Measurements from ENCODE around the gene FYCO1.

FYCO1 gene

DNA sequence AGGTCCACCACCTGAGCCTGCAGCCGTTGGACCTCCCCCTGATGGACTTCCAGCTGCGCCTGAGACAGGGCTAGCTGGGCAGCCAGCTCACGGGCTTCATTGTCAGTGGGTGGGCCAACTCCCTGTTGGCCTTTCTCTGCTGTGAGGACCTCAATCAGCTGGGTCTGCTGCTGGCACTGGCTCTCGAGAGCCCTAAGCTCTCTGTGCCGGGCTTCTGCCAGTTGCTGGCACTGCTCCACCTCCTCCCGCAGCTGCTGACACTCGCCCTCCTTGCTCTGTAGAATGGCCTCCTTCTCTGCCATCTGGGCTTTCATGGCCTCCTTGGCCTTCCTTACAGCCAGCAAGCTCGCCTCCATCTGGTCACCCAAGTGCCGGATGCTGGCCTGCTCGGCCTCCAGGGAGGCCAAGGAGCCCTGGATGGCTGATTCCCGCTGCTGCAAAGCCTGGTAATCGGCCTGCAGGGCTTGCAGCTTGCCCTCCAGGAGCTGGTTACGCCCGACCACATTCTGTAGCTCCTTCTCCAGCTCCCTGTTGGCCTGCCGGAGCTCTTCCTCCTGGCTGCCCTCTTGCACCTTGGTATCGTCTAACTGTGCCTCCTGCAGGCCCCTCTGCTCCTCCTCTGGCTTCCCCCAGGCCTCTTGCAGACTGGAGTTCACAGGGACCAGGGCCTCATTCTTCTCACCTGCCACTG is 28.5 kb downstream of the FYCO1 start:
- Histone ChIP-seq H3K27ac (peak overlapping the region in 1 of 11 experiments; percentile 39; a peak in 2 of 22 replicates), H3K27me3 (no peaks in the 10 kb centered on the region), H3K9me3 (replicated peaks in 1 of 11) (no peaks in the 10 kb centered on the region), H3K9ac (no peak overlapping the region), H3K4me3 (no peak overlapping the region), H3K4me1 (peaks cover 2 to 39% (median 11%) of the 10 kb centered on the region in 10 experiments), H4K20me1 (no peaks in the 10 kb centered on the region; a peak in 1 of 22 replicates), H3K36me3 (peaks cover 85 to 100% (median 93%) of the 10 kb centered on the region in 11 experiments), H3K4me2 (no peak overlapping the region)
- no peak for TF ChIP-seq Cebpa-rat (IDR thresholded peaks at IDR 0.05)

DNA sequence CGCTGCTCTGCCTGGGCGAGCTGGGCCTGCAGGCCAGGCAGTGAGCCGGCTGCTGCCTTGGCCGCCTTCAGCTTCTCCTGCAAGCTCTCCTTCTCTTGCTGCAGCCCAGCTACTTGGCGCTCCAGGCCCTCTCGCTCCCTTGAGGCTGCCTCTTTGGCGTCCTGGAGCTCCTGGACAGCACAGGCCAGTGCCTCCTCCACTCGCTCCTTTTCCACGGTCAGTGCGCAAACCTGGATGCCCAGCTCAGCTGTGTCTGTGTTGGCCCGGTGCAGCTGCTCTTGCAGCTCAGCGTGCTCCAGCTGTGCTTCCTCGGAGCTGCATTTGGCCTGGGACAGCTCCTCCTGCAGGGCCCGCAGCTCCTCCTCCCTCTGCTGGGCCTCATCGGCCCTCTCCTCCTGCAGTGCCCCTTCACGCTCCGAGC is 29.2 kb downstream of the FYCO1 start:
- H3K27me3 ChIP-seq, result no peaks in the 10 kb centered on the region
- H3K9ac ChIP-seq, result no peak overlapping the region
- no peaks in the 10 kb centered on the region for H3K9me3 ChIP-seq (replicated peaks in 1 of 11)
- peaks cover 0 to 32% (median 4%) of the 10 kb centered on the region in 10 experiments; a peak in 10 of 20 replicates for H3K4me1 ChIP-seq
- H3K4me3 ChIP-seq, result no peak overlapping the region
- H3K36me3 ChIP-seq, result peaks cover 92 to 100% (median 99%) of the 10 kb centered on the region in 11 experiments
- H3K27ac ChIP-seq, result no peak overlapping the region
- H3K4me2 ChIP-seq, result no peak overlapping the region
- no peaks in the 10 kb centered on the region; a peak in 2 of 22 replicates for H4K20me1 ChIP-seq
- no peak for TF ChIP-seq Cebpa-rat (IDR thresholded peaks at IDR 0.05)

DNA sequence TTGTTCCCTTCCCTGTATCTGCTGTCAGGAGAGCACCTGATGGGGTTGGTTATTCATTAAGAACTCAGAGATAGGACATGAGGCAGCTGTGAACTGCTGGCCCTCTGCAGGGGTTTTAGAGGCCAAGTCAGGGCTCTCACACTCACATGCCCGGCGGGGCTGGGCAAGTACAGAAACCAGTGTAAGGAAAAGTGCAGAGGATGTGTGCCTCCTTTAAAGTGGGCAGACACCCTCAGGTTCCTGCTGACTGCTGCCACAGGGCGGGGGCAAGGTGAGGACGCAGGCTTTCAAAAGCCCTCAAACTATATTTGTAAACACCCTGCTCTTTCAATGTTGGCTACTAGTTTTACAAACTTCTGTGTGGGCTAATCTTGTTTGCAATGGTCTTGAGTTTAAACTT is 30.0 kb downstream of the FYCO1 start:
- TF ChIP-seq Cebpa-rat (IDR thresholded peaks at IDR 0.05), result no peak
- H3K27ac ChIP-seq, result no peak overlapping the region
- H3K4me2 ChIP-seq, result no peak overlapping the region
- H3K4me1 ChIP-seq, result peaks cover 0 to 25% (median 0%) of the 10 kb centered on the region in 10 experiments; a peak in 6 of 20 replicates
- no peaks in the 10 kb centered on the region for H3K9me3 ChIP-seq (replicated peaks in 1 of 11)
- no peaks in the 10 kb centered on the region for H3K27me3 ChIP-seq
- H4K20me1 ChIP-seq, result no peaks in the 10 kb centered on the region; a peak in 2 of 22 replicates
- no peak overlapping the region for H3K4me3 ChIP-seq
- peaks cover 95 to 100% (median 100%) of the 10 kb centered on the region in 11 experiments for H3K36me3 ChIP-seq
- no peak overlapping the region for H3K9ac ChIP-seq

DNA sequence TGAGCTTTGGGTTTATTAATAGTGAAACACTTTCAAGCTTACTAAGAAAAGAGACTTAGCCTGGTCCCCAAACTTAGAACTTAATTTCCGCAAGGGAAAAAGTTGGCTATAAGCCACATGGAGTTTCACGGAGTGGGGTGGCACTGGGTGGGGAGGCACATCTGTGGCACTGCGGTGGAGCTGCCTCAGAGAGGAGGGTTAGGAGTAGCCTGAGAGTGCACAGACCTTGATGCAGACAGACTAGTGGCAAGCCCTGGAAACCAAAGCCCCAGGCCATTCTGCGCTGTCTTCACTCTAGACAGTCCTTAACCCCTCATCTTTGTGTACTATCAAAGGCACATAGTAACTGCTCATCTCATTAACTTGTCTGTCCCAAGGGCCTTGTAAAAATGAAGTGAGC is 30.4 kb downstream of the FYCO1 start:
- Histone ChIP-seq H3K4me1 (peaks cover 0 to 21% (median 0%) of the 10 kb centered on the region in 10 experiments; a peak in 5 of 20 replicates), H3K4me2 (no peak overlapping the region), H3K4me3 (no peak overlapping the region), H3K27ac (no peak overlapping the region; a peak in 1 of 22 replicates), H3K36me3 (peaks cover 99 to 100% (median 100%) of the 10 kb centered on the region in 11 experiments), H3K9me3 (replicated peaks in 1 of 11) (no peaks in the 10 kb centered on the region), H3K27me3 (no peaks in the 10 kb centered on the region), H3K9ac (no peak overlapping the region), H4K20me1 (no peaks in the 10 kb centered on the region; a peak in 2 of 22 replicates)
- no peak for TF ChIP-seq Cebpa-rat (IDR thresholded peaks at IDR 0.05)

DNA sequence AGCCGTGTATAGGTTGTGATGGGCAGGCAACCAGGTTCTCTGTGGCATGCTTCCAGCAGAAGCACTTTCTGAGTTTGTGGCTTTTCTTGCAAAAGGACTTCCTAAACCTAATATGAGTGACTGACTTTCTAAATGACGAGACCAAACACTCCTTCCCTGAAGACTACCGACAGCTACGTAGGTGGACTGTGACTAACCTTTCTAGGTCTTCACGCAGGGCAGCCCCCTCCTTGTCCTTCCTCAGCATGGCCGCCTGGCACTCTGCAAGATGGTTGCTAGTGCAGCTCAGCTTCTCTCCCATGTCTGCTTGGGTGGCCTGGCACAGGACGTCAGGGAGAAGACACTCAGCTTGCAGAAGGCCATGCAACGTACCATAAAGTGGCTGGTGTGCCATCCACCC is 31.5 kb downstream of the FYCO1 start:
- peaks cover 0 to 10% (median 0%) of the 10 kb centered on the region in 10 experiments; a peak in 4 of 20 replicates for H3K4me1 ChIP-seq
- no peak overlapping the region for H3K27ac ChIP-seq
- H3K36me3 ChIP-seq, result peaks cover 99 to 100% (median 100%) of the 10 kb centered on the region in 11 experiments
- H3K4me2 ChIP-seq, result no peak overlapping the region
- H3K4me3 ChIP-seq, result no peak overlapping the region
- no peak for TF ChIP-seq Cebpa-rat (IDR thresholded peaks at IDR 0.05)
- H4K20me1 ChIP-seq, result no peaks in the 10 kb centered on the region; a peak in 2 of 22 replicates
- H3K27me3 ChIP-seq, result no peaks in the 10 kb centered on the region
- no peaks in the 10 kb centered on the region for H3K9me3 ChIP-seq (replicated peaks in 1 of 11)
- H3K9ac ChIP-seq, result no peak overlapping the region

DNA sequence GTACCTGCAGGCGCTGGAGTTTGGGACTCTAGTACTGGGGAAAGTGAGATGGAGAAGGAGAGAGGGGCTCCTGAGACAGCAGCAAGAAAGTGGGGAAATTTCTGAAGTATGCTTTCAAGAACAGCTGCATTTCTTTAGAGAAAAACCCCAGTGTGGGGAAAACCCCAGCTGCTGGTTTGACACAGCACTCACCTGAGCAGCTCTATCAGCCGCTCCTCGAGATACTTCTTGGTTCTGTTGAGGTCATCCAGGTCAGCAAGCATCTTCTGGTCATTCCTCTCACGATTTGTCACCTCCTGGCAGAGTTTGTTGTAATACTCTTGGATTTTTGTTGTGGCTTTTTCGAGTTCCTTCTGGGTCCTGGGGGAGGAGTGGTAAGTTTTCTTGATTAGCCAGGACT is 33.6 kb downstream of the FYCO1 start:
- Histone ChIP-seq H3K4me2 (no peak overlapping the region), H3K36me3 (peaks cover 99 to 100% (median 100%) of the 10 kb centered on the region in 11 experiments), H3K4me1 (peaks cover 0 to 9% (median 0%) of the 10 kb centered on the region in 10 experiments; a peak in 3 of 20 replicates), H3K27ac (no peak overlapping the region), H3K27me3 (no peaks in the 10 kb centered on the region), H4K20me1 (no peaks in the 10 kb centered on the region; a peak in 4 of 22 replicates), H3K4me3 (no peak overlapping the region), H3K9me3 (replicated peaks in 1 of 11) (no peaks in the 10 kb centered on the region), H3K9ac (no peak overlapping the region)
- no peak for TF ChIP-seq Cebpa-rat (IDR thresholded peaks at IDR 0.05)

DNA sequence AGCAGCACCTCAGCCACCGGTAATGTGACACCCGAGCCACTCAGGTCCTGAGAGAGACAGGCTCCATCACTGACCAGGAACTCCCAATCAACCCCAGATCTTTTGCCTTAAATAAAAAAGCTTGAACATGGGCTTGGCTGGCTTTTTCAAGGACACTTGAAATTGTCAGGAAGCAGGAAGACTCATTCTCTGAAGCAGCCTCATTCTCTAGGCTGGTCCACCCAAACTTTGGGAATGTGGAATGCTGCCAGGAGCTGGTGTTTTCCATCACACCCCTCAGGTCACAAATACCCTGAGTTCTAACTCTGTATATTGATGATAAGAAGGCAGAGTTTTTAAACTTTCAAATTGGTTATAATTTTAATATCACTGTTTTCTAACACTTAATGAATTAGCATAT is 35.3 kb downstream of the FYCO1 start:
- peaks cover 96 to 100% (median 100%) of the 10 kb centered on the region in 11 experiments for H3K36me3 ChIP-seq
- H3K9me3 ChIP-seq (replicated peaks in 1 of 11), result no peaks in the 10 kb centered on the region
- no peak overlapping the region for H3K4me3 ChIP-seq
- H4K20me1 ChIP-seq, result no peaks in the 10 kb centered on the region; a peak in 3 of 22 replicates
- H3K4me1 ChIP-seq, result peaks cover 0 to 9% (median 0%) of the 10 kb centered on the region in 10 experiments; a peak in 3 of 20 replicates
- no peak overlapping the region for H3K9ac ChIP-seq
- no peak for TF ChIP-seq Cebpa-rat (IDR thresholded peaks at IDR 0.05)
- no peaks in the 10 kb centered on the region for H3K27me3 ChIP-seq
- H3K27ac ChIP-seq, result no peak overlapping the region
- H3K4me2 ChIP-seq, result no peak overlapping the region

DNA sequence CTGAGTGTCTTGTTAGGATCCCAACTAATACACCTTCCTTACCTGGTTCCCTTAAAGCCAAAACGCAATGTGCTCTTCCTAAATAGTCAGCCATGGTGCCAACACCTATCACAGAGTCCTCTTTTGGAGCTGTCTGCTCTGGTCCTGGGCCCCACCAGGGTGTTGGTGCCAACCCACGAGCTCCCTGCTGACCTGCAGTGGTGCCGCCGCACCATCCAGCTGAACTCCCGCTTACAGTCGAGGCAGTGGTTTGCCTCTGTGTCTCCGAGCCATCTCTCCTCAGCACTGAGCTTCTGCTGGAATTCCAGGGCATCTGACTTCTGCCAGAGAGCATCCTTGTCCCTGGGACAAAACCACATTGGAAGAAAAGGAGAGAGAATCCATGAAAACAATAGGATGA is 36.4 kb downstream of the FYCO1 start:
- Histone ChIP-seq H3K9me3 (replicated peaks in 1 of 11) (no peaks in the 10 kb centered on the region), H3K4me3 (no peak overlapping the region), H3K27me3 (no peaks in the 10 kb centered on the region), H4K20me1 (no peaks in the 10 kb centered on the region; a peak in 3 of 22 replicates), H3K9ac (no peak overlapping the region), H3K36me3 (peaks cover 96 to 100% (median 100%) of the 10 kb centered on the region in 11 experiments), H3K27ac (no peak overlapping the region), H3K4me2 (no peak overlapping the region), H3K4me1 (peaks cover 0 to 2% (median 0%) of the 10 kb centered on the region in 10 experiments; a peak in 3 of 20 replicates)
- TF ChIP-seq Cebpa-rat (IDR thresholded peaks at IDR 0.05), result no peak

DNA sequence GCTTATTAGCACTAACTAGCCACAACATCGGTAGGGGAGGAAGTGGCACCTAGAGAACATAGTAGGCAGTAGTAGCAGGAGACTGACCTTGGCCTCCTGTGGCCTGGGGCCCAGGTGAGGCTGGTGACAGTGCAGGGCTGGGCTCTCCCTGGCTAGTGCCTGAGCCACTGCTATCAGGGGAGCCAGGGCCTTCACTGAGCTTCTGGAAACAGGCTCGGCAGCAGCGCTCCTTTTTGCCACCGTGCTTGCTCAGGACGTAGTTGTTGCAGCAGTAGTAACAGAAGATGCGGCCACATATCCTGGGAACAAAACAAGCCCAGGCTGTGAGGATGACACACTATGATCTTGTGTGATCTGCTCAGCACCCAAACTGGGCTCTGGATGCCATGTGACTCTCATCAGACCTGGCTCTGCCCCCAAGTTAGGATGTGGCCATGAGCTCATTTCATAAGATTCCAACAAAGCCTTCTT is 37.3 kb downstream of the FYCO1 start:
- Histone ChIP-seq H3K9me3 (replicated peaks in 1 of 11) (no peaks in the 10 kb centered on the region), H3K27ac (no peak overlapping the region), H4K20me1 (no peaks in the 10 kb centered on the region; a peak in 3 of 22 replicates), H3K4me2 (no peak overlapping the region), H3K36me3 (peaks cover 96 to 100% (median 100%) of the 10 kb centered on the region in 11 experiments), H3K27me3 (no peaks in the 10 kb centered on the region), H3K9ac (no peak overlapping the region), H3K4me1 (no peaks in the 10 kb centered on the region), H3K4me3 (no peak overlapping the region)
- TF ChIP-seq Cebpa-rat (IDR thresholded peaks at IDR 0.05), result no peak
